ENCODE measurements around the gene RFX5.

- no peak for TF ChIP-seq PKNOX1 (IDR thresholded peaks at IDR 0.05)
- no peak for TF ChIP-seq SUZ12 (IDR thresholded peaks at IDR 0.05)
- TF ChIP-seq SP1 (IDR thresholded peaks at IDR 0.05): no peak
- TF ChIP-seq HDGF (IDR thresholded peaks at IDR 0.05; ENCODE audit: borderline replicate concordance): no peak
- no peak for TF ChIP-seq ZNF384 (IDR thresholded peaks at IDR 0.05)
- TF ChIP-seq BHLHE40 (IDR thresholded peaks at IDR 0.05; ENCODE audit: borderline replicate concordance): no peak
Observed at GRCh38 chr1:151344291-151344690, 2.8 kb downstream of the RFX5 start.
